ENCODE data around the gene FAM222B. TPM values are rescaled to one million over a fixed set of nuclear protein-coding genes. Genes with fewer than 3 reads are reported as not detected.

FAM222B gene
- total and polyA plus RNA-seq, 9 of the 15 experiments (the other 6 are each of a cell fraction or from before 2014, with no cell fraction given), result 4.0 to 34.6 (median 7.5) TPM

DNA sequence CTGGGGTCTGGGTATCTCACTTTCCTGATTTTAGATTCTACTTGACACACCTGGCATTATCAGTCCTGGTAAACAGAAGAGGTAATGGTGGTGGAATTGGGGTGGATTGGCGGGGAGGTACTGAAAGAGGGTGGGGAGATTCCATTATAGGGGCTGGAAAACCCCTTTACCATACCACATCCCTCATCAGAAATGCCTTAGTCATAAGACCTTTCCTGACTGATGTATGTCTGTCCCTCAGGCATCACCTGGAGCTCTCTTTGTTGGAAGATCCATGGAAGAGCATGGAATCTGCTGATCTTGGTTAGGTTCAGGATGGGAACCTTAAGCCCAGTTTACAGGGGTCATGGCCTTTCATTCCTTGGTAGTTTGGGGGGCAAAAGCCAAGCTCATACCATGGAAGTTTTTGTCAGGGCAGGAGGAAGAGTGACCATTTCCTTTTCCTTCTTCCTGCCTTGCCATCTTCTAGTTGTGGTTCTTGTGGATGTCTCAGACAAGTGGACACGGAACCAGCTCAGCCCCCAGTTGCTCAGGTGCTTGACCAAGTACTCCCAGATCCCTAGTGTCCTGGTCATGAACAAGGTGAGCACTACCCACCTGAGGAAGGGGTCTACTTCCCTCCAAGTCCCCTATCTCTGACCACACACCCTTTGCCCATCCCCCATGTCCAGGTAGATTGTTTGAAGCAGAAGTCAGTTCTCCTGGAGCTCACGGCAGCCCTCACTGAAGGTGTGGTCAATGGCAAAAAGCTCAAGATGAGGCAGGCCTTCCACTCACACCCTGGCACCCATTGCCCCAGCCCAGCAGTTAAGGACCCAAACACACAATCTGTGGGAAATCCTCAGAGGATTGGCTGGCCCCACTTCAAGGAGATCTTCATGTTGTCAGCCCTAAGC is 15.6 kb upstream of the FAM222B start (continued):
- TF ChIP-seq, protein P1, sequence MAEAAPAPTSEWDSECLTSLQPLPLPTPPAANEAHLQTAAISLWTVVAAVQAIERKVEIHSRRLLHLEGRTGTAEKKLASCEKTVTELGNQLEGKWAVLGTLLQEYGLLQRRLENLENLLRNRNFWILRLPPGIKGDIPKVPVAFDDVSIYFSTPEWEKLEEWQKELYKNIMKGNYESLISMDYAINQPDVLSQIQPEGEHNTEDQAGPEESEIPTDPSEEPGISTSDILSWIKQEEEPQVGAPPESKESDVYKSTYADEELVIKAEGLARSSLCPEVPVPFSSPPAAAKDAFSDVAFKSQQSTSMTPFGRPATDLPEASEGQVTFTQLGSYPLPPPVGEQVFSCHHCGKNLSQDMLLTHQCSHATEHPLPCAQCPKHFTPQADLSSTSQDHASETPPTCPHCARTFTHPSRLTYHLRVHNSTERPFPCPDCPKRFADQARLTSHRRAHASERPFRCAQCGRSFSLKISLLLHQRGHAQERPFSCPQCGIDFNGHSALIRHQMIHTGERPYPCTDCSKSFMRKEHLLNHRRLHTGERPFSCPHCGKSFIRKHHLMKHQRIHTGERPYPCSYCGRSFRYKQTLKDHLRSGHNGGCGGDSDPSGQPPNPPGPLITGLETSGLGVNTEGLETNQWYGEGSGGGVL (CRISPR knock-in tag; IDR thresholded peaks at IDR 0.05), result no peak
- TF ChIP-seq POLR2A (conservative IDR thresholded peaks at IDR 0.05), result peak; percentile 7; the same call in 1 of the 2 replicates
- TF ChIP-seq, protein P2, sequence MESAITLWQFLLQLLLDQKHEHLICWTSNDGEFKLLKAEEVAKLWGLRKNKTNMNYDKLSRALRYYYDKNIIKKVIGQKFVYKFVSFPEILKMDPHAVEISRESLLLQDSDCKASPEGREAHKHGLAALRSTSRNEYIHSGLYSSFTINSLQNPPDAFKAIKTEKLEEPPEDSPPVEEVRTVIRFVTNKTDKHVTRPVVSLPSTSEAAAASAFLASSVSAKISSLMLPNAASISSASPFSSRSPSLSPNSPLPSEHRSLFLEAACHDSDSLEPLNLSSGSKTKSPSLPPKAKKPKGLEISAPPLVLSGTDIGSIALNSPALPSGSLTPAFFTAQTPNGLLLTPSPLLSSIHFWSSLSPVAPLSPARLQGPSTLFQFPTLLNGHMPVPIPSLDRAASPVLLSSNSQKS (CRISPR knock-in tag; IDR thresholded peaks at IDR 0.05), result no peak
- TF ChIP-seq HEY1 (CRISPR knock-in tag; IDR thresholded peaks at IDR 0.05; ENCODE audit: borderline replicate concordance), result no peak
- TF ChIP-seq KAT7 (CRISPR knock-in tag; IDR thresholded peaks at IDR 0.05; ENCODE audit: borderline replicate concordance), result no peak

DNA sequence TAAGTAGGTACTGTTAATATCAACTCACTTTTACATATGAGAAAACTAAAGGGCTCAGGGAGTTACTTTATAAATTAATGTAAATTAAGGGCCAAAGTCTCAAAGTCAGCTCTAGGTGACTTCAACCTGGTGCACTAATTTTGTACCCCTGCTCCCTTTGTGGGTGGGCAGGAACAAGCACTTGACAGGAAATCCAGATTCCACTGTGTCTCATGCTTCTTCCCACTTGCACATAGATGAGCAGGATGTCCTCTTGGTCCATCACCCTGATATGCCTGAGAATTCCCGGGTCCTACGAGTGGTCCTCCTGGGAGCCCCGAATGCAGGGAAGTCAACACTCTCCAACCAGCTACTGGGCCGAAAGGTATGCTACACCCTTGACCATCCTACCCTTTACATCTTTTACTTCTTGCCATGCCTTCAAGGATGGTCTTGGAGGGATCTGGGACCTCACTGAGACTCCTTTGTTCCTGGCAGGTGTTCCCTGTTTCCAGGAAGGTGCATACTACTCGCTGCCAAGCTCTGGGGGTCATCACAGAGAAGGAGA is 13.5 kb upstream of the FAM222B start:
- intact Hi-C loops (cut with micrococcal nuclease) (no loop called here), in situ Hi-C loops (cut with MboI) (no loop called here)
- BruUV-seq (replicated peaks), result no TSS peak
- whole genome bisulfite sequencing (ENCODE audit: insufficient coverage, low coverage, missing lambda C conversion rate), result 77% methylated on average over 5 of the region's 5 CpGs
- ChIA-PET POLR2A (interaction anchor here (1.0 to 7.5 kb wide), 3 partner anchors 15 to 128 kb away, joined by 4 to 49 read pairs (median 5); no protein-coding TSS in a partner anchor), CTCF (ENCODE audit: low intra/inter-chr PET ratio) (no interaction called here)
- TF ChIP-seq MYBL2 (IDR thresholded peaks at IDR 0.05; ENCODE audit: low read depth) (no peak), MYBL2 (CRISPR knock-in tag; IDR thresholded peaks at IDR 0.05; ENCODE audit: borderline replicate concordance) (no peak), POLR2B (IDR thresholded peaks at IDR 0.05; ENCODE audit: low read depth, partially characterized antibody) (no peak), HNRNPK (IDR thresholded peaks at IDR 0.05; ENCODE audit: low read depth, low read length, poor library complexity, severe bottlenecking) (no peak), SMARCA4 (IDR thresholded peaks at IDR 0.05) (no peak), POLR2AphosphoS5 (IDR thresholded peaks at IDR 0.05; ENCODE audit: control insufficient read depth, insufficient read depth, low read depth, low read length) (peak; percentile 31; the same call in 1 of the 2 replicates), IRF2 (CRISPR knock-in tag; IDR thresholded peaks at IDR 0.05) (no peak), NR1H2 (CRISPR knock-in tag; IDR thresholded peaks at IDR 0.05) (no peak)
- Histone ChIP-seq H3K9me1 (ENCODE audit: control insufficient read depth, insufficient read depth, low read length) (no peaks in the 10 kb centered on the region), H3K27me3 (ENCODE audit: control insufficient read depth in 2 of 2, insufficient read depth in 2 of 2, low read length in 2 of 2) (no peaks in the 10 kb centered on the region), H2AFZ (ENCODE audit: low read depth, low read length) (no peak overlapping the region), H3K4me2 (ENCODE audit: insufficient read depth, low read length) (peak overlapping the region; percentile 92), H3K27ac (ENCODE audit: extremely low read depth, low read depth, low read length) (no peak overlapping the region; the same call in 2 of the 3 replicates), H3K36me3 (ENCODE audit: control insufficient read depth, insufficient read depth, low read length) (peaks cover 38% of the 10 kb centered on the region), H3K9ac (ENCODE audit: insufficient read depth in 1 of 2, low read depth in 2 of 2, low read length in 2 of 2) (peak overlapping the region; percentile 69 to 77; a peak in 2 of 4 replicates), H3K79me2 (ENCODE audit: control insufficient read depth, insufficient read depth, low read length) (peaks cover 55% of the 10 kb centered on the region), H3K4me1 (replicated peaks in 1 of 2; ENCODE audit: control insufficient read depth in 2 of 2, insufficient read depth in 2 of 2, low read length in 2 of 2) (peaks cover 11 to 21% of the 10 kb centered on the region in 2 experiments; a peak in 4 of 5 replicates), H3K9me3 (replicated peaks; ENCODE audit: control insufficient read depth, insufficient read depth, low read depth, low read length) (peaks cover 3% of the 10 kb centered on the region), H3K4me3 (peak overlapping the region; percentile 62), H4K20me1 (replicated peaks; ENCODE audit: control insufficient read depth, insufficient read depth, low read length) (no peaks in the 10 kb centered on the region)
- FAIRE-seq (no peak), DNase-seq (ENCODE audit: extremely low read depth in 1 of 4, low spot score in 3 of 4) (no peak), ATAC-seq (no peak)

Data from K562 (cell line).